H4 (cell line): ENCODE measurements around the gene TBC1D7. TPM values are rescaled to one million over a fixed set of nuclear protein-coding genes. Genes with fewer than 3 reads are reported as not detected.
A peak's percentile ranks its signal among the peaks of the same experiment; 100 is the strongest.
"Not testable (repeated sequence)": the region's sequence is repeated elsewhere in the genome, so short reads cannot be mapped to it uniquely, and the experiment has no call there.

Source experiments
- DNase-seq: peaks from one replicate; pipeline ENCODE4 v3.0.0-alpha.2; 2015; ENCODE audit warnings: low spot score
- total RNA-seq: library from RNA; depleted of rRNA; stranded (reverse); fragments of >200 nt; shearing (Covaris generic); gene quantifications from 2 replicates; pipeline ENCODE4 v1.2.3, GENCODE V29; 2014

Gene TBC1D7
- total RNA-seq, 1 experiment from 2014 or later: 31.9 TPM

GRCh38 chr6:13355999-13356785 is 27.9 kb upstream of the TBC1D7 start:
- no peak for DNase-seq

DNA sequence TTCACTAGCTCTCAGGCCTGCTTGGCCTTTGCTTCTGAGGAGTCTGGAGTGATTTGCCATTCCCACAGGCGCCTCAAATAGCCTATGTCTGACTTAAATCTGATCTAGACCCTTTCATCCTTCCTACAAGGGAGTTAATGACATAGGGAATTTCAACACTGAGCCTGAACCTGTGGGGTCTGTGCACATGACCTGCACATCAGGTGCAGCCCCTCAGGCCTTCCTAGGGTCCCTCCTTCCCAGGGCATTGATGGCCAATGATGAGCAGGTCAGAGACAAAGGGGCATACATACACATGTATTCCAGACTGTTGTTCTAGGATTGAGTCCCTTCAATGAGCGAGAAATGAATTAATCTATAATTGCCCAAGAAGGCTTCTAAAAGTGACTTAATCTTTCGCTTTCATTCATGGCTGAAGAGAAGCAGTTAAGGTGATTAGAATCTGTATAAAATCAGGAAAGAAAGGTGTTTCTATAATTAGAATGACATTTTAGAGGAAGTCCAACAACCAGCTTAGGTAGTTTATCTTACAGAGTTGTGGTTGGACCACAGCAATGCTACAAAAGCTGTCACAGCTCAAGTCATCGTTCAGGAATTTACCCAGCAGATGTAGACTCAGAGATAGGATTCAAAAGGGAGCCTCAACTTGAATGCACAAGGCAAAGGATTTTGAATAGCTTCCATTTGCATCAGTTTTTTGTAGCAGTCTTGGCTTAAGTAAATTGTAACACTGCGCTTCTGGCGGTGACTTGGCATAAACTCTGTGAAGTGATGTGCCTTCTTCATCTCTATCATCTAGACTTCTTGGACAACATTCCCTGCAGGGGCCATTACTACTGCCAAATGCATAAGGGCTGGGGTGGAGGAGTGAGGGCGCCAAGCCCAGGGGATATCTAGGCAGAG is 27.0 kb upstream of the TBC1D7 start:
- DNase-seq: peak; percentile 97

GRCh38 chr6:13354331-13355042 is 26.1 kb upstream of the TBC1D7 start:
- peak; percentile 38 for DNase-seq

DNA sequence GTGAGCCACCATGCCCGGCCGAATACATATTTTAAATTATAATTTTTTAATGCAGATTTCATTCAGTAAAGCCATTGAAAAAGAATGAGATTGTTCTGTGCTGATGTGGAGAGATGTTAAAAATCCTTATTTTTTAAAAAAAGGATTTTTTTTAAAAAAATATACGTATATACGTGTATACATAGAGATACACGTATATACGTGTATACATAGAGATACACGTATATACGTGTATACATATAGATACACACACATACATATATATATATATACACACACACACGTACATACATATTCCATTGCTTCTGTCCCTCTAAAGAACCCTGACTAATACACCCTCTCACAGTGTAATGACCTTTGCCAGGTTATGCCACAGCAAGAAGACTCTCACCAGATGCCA is 23.8 kb upstream of the TBC1D7 start:
- DNase-seq: no peak

- DNase-seq: no peak
These were observed 22.9 kb upstream of the TBC1D7 start for GRCh38 chr6:13351271-13351670.

DNA sequence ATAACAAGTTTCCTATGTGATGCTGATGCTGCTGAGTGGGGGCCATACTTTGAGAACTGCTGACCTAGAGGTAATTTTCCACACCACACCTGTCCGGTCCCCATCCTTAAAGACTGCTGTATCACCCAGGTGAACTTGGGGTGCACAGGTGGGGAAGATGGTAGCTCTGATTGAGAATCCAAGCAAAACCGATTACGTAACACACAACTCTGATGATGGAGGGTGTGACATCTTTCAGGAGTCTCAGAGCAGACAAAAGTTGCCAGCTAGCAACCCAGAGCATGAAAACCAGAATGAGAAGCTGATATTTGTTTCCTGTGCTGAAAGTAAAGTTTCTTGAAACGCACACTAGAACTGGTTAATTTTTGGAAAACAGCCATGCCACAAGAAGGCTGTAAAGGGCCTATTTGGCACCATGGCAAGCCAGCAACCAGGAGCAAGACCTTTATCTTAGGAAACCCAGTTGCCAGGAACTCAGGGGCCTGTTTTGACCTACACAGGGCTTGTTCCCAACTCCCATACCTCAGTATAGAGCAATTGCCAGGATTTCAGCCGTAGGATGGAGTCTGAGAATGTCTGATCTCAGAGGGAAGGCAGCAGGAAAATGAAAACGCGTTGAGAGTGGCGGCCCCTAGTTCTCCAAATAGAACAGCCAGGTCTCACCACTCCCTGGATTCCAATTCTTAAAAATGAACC is 21.6 kb upstream of the TBC1D7 start:
- no peak for DNase-seq

DNA sequence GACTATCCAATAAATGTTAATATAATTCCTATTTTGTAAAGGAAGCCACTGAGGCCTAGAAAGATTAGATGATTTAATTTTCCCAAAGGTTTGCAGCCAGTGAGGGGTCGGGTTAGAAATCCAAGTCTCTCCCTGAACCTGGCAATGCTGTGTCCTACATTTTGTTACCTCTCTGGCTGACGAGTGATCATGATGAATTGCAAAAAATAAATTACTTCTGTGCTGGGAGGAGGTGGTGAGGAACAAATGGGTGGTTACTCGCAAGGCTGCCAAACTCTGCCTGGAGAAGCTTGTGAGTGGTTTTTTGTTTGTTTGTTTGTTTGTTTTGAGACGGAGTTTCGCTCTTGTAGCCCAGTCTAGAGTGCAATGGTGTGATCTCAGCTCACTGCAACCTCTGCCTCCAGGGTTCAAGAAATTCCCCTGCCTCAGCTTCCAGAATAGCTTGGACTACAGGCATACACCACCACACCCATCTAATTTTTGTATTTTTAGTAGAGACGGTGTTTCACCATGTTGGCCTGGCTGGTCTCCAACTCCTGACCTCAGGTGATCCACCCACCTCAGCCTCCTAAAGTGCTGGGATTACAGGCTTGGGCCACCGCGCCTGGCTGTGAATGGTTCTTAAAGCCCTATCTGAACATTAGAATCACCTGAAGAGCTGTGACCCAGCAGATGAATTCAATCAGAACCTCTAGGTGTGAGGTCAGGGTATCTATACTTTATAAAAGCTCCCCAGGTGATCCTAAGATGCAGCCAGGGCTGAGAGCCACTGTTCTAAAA is 20.2 kb upstream of the TBC1D7 start:
- no peak for DNase-seq

DNA sequence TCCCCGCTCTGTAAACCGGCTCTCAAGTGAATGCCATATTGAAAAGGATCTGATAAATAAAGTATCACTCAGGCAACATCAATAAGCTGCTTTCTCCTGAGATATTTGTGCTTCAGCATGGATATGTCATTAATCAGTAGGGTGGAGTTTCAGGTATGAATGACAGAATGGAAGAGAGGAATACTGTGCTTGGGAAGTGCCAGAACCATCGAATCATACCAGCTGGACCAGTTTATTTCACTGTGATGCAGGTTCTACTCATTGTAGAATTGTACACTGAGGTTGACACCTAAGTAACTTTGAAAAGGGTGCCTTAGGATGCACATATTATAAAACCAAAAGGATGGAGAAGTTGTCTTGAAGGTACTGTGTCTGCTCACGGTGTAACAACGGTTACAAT is 17.9 kb upstream of the TBC1D7 start:
- DNase-seq: no peak

DNA sequence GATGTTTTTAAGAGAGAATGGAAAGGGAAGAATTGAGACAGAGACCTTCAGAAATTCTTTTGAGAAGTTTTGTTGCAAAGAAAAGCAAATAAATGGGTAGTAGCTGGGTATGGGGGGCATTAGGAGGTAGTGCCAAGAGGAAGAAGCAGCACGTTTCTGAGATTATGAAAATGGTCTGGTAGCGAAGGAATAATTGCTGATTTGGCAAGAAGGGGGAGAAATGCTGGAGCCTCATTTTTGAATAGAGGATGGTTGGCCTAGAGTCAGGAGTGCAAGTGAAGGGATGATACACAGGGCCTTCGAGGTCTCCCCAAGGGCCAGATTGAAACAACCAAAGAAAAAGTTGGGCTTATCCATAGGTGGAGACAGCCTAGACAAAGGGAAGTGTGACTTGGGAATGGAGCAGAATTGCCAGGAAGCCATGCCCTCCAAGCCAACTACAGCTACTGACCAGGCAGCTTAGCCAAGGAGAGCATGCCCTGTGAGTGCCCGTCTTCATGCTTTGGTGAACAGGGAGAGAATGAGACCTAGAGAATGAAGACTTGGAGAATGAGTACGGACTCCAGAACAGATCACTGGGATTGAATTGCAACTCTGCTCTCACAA is 14.2 kb upstream of the TBC1D7 start:
- DNase-seq: no peak

- DNase-seq: no peak
These were observed 11.7 kb upstream of the TBC1D7 start for GRCh38 chr6:13339863-13340630.

DNA sequence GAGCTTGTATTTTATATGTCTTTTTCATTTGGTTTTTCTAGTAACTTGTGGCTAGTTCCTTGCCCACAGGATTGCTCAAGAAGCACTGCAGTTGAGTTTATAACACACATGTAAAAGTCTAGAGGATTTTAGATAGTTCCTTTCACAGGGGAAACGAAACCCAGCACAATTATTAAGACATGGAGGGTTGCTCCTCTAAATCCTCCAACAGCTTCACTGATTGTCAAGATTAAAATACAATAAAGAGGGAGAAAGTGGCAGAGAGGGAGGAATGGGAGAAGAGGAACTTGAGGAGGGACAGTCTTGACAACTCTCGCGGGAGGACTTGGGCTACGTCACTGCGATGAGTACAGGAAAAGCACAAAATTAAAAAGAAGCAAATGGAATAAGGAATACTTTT is 9.7 kb upstream of the TBC1D7 start:
- DNase-seq: no peak

- DNase-seq: peak; percentile 79
These were observed 8.2 kb upstream of the TBC1D7 start for GRCh38 chr6:13336553-13336952.

GRCh38 chr6:13334953-13335352 is 6.6 kb upstream of the TBC1D7 start:
- no peak for DNase-seq

DNA sequence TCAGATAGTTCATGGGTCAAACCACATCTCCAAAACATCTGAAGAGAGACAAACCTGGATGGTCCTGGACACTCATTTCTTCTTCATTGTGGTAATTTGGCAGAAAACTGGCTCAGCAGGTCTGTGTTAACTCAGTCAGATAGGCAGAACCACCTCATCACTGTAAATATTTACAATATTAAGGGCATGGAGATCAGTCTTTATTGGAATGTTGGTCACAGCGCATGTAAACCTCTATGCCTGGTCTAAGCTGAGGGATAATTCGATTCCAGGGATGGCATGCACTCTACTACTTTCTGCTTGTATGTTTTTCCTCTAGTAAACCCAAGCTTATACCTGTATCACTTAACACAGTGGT is 4.0 kb upstream of the TBC1D7 start:
- no peak for DNase-seq

DNA sequence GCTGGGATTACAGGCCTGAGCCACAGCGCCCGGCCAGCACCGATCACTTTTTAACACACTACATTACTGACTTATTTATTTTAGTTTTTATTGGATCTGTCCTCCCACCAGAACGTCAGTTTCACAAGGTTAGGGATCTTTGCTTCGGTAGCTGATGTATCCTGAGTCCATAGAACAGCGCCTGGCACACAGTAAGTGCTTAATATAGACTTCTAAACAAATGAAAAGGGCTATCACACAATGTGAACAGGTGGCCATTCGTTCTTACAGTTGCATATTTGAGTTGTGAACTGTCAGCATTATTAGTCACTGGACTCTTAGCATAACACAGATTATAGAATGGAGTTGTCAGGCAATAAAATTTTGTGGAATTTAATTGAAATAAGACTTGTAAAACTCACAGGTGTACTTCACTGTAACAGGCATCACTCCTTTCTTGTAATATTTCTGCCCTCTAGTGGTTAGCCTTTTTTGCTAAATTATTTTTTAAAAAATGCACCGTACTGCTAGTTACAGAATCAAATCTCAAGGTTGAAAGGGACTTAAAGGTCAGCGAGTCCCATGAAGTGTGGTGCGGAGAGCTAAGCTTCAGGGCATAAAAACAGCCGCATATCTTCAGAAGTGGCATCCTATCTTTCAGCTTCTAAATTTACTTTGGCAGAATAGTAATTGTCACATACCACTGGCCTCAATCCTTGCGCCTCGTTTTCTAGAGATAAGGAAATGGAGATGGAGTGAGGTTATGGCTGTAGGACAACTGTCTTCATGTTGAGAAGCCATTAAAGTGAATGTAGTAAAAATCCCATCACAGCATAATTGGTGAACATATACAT is 3.4 kb upstream of the TBC1D7 start:
- no peak for DNase-seq

DNA sequence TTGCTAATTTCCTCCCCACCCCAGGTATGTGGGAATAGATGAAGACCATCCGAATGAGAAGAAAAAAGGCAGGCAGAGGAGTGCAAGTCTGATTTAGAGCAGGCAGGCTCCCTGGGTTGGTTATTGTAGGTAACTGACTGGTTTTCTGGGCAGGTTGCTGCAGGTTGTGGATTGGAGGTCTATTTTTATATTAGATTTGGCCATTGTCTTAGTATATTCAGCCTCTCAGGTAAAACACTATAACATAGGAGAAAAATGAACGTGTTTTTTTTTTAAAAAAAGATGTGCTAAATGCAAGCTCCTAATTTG is 492 bp upstream of the TBC1D7 start:
- no peak for DNase-seq

- no peak for DNase-seq
These were observed 654 bp downstream of the TBC1D7 start for GRCh38 chr6:13327691-13328075.

- not testable (repeated sequence) for DNase-seq
These were observed 2.2 kb downstream of the TBC1D7 start for GRCh38 chr6:13326031-13326586.
